Measurements from ENCODE around the gene ATP9B.
"Not testable (repeated sequence)": the region's sequence is repeated elsewhere in the genome, so short reads cannot be mapped to it uniquely, and the experiment has no call there.

- not testable (repeated sequence) for TF ChIP-seq CTCF, EP300, POLR2AphosphoS5 (IDR thresholded peaks at IDR 0.05)
Observed at GRCh38 chr18:79072655-79073054, 3.5 kb downstream of the ATP9B start.

Data from sigmoid colon (tissue), 4 donors.